Tibial nerve (tissue), 3 donors: ENCODE results near the gene B4GALT5.

Experiments
- CTCF ChIP-seq, 5 experiments: fragments of 200-600 bp in 3 of 5; fragments of 450-650 bp in 2 of 5; sonication (generic) in 3 of 5; IDR thresholded peaks; one replicate each; pipeline ENCODE4 v1.5.1; 2016 to 2019; ENCODE audit warnings: antibody characterized with exemption in 5 of 5, mild to moderate bottlenecking in 3 of 5, moderate library complexity in 2 of 5
- POLR2A ChIP-seq, 2 donors: fragments of 450-650 bp; IDR thresholded peaks; one replicate each; pipeline ENCODE4 v1.6.1; 2017; ENCODE audit warnings: antibody characterized with exemption in 2 of 2, mild to moderate bottlenecking in 2 of 2, moderate library complexity in 2 of 2

GRCh38 chr20:49603209-49603627, 110.5 kb downstream of the B4GALT5 start:
- no peak for TF ChIP-seq CTCF (IDR thresholded peaks at IDR 0.05)
- no peak for TF ChIP-seq POLR2A (IDR thresholded peaks at IDR 0.05)
